Hematopoietic multipotent progenitor cell (in vitro differentiated cells): Measurements from ENCODE around the gene MLH3. TPM values are rescaled to one million over a fixed set of nuclear protein-coding genes. Genes with fewer than 3 reads are reported as not detected.

Experiments
- DNase-seq, 3 donors: peaks; one replicate each; pipeline ENCODE4 v3.0.0-alpha.2; 2011 to 2015; ENCODE audit warnings: low read depth in 2 of 3, low spot score in 2 of 3
- total RNA-seq: library from RNA; depleted of rRNA; stranded (reverse); fragments of >200 nt; gene quantifications from one replicate; pipeline ENCODE4 v1.2.3, GENCODE V29; 2012

The MLH3 gene
- total RNA-seq, 1 donor = 16.2 TPM

GRCh38 chr14:74988993-74989392 is 62.3 kb downstream of the MLH3 start:
- DNase-seq = no peak

GRCh38 chr14:74988131-74988530 is 63.1 kb downstream of the MLH3 start:
- no peak for DNase-seq

- no peak for DNase-seq
Measured at GRCh38 chr14:74985806-74986205, 65.5 kb downstream of the MLH3 start.

GRCh38 chr14:74985028-74985310 is 66.3 kb downstream of the MLH3 start:
- no peak for DNase-seq

GRCh38 chr14:74984236-74985027 is 66.8 kb downstream of the MLH3 start:
- DNase-seq = no peak

- DNase-seq = no peak
Measured at GRCh38 chr14:74983343-74983742, 67.9 kb downstream of the MLH3 start.

GRCh38 chr14:74982661-74983060 is 68.6 kb downstream of the MLH3 start:
- DNase-seq = no peak

- DNase-seq = no peak
Measured at GRCh38 chr14:74981833-74982232, 69.4 kb downstream of the MLH3 start.

- DNase-seq = no peak
Measured at GRCh38 chr14:74981462-74981782, 69.8 kb downstream of the MLH3 start.

- no peak for DNase-seq
Measured at GRCh38 chr14:74980731-74981461, 70.4 kb downstream of the MLH3 start.

- no peak for DNase-seq
Measured at GRCh38 chr14:74980398-74980730, 70.9 kb downstream of the MLH3 start.

- no peak for DNase-seq
Measured at GRCh38 chr14:74979442-74980397, 71.5 kb downstream of the MLH3 start.

- DNase-seq = no peak
Measured at GRCh38 chr14:74979029-74979428, 72.2 kb downstream of the MLH3 start.

- DNase-seq = no peak
Measured at GRCh38 chr14:74978416-74978947, 72.8 kb downstream of the MLH3 start.

GRCh38 chr14:74977901-74978385 is 73.3 kb downstream of the MLH3 start:
- DNase-seq = no peak

- DNase-seq = no peak
Measured at GRCh38 chr14:74977164-74977900, 73.9 kb downstream of the MLH3 start.

GRCh38 chr14:74976264-74977113 is 74.8 kb downstream of the MLH3 start:
- no peak for DNase-seq

GRCh38 chr14:74975059-74975810 is 76.0 kb downstream of the MLH3 start:
- no peak for DNase-seq
